ENCODE measurements around the gene CAST.

The CAST gene

DNA sequence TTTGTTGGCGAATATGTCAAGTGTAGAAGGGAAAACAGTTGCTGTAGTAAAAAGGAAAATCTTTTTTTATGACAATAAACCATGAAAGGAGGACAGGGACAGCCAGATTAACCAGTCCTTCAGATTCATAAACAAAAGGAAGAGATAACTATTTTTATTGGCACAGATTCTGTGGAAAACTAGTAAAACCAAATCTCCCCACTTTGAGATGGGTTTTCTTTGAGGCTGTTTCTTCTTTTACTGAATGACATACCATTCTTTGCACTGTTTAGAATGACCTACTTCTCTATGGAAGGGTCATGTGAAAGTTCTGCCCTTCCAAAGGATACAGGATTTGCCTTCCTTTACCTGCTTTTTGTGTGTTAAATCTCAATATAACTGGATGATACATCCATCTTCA lies 13.7 kb downstream of the CAST start:
- no peak for DNase-seq (ENCODE audit: low spot score)

DNA sequence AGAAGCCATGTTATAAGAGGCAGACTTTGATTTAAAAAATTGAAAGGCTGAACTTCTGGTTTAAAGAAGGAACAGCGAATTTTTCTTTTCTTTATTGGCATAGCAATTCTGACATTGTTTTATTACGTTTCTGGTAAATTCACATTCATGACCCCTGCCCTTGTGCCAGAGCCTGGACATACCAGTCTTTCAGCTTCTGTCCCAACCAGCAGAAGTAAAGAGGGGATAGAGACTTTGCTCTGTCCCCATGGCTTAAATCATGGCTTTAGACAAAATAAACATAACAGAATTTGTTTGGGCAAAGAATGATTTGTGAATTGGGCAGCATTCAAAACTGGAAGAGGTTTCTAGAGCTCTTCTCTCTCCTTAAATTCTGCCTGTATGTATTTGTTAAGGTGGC lies 15.3 kb downstream of the CAST start:
- DNase-seq (ENCODE audit: low spot score): no peak

- no peak for DNase-seq (ENCODE audit: low spot score)
Observed at GRCh38 chr5:96679293-96679692, 17.1 kb downstream of the CAST start.

DNA sequence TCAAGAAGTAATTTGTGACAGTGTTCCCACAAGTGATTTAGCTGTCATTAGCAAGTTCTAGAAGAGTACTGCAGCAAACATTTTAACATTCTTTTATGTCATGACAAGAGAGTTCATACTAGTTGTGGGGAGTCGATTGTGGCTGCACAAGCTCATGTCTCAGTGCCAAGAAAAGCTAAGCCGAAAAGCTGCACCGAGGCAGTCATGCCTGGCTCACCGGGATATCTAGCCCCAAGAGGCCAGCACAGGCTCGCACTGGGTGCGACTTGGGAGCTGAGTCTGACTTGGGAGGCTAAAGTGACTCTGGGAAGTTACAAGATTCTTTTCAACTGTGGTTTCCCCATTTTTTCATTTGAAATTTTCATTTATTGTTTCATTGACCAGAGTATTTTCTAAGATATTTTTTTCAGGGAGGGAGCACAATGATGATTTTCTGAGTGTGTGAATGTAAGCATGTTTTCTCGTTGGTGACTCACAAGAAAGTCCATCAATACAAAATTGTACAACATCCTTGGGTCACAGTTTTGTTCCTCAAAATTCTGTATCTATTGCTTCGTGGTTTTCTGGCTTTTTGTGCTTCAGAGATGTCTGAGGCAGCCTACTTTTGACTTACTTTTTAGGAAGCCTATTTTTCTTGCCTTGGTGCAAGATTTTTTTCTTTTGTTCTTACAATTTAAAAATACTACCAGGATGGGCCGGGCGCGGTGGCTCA lies 18.7 kb downstream of the CAST start:
- DNase-seq (ENCODE audit: low spot score): no peak

- no peak for DNase-seq (ENCODE audit: low spot score)
Observed at GRCh38 chr5:96683392-96683791, 21.2 kb downstream of the CAST start.

DNA sequence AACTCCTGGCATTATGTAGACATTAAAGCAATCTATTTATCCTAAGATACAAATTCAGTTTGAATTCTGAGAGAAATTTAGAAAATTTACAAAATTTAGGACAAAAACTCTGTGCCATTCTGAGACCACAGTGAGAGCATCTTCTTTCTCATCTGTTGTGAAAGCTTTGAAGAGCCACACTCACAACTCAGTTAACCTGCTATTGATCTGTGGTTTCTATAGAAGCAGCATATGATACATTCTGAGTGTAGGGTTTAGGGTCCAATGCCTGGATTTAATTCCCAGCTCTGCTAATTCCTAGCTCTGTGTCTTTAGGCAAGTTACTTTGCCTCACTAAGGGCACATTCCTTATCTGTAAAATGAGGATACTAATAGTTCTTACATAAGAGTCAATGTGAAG lies 21.6 kb downstream of the CAST start:
- no peak for DNase-seq (ENCODE audit: low spot score)

GRCh38 chr5:96687080-96687479 lies 24.9 kb downstream of the CAST start:
- no peak for DNase-seq (ENCODE audit: low spot score)

DNA sequence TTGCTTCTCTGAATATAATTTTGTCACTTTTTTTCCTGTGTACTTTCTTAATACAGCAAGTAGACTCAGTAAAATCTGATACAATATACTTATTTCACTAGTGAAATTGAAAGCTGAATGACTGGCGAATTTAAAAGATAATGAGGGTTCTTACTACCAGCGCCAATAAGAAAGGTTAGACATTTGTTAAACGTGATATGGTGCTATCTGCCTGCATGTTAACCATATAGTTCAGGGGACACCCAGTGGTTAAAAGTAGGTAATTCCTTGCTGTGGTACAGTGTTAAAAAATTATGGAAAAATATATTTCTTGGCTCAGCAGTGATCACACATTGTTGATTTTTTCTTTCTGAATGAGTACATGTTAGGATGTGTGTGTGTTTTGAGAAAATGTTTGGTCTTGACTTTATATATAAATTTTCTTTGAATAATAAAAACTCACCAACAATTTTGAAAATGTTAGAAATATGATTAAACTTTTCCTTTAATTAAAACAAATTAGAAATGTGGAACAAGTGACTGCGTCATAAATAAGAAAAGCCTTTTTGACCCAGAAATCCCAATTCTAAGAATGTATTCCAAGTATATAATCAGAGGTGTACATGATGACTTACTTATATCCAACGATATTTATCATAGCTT lies 25.8 kb downstream of the CAST start:
- DNase-seq (ENCODE audit: low spot score): peak; percentile 37

DNA sequence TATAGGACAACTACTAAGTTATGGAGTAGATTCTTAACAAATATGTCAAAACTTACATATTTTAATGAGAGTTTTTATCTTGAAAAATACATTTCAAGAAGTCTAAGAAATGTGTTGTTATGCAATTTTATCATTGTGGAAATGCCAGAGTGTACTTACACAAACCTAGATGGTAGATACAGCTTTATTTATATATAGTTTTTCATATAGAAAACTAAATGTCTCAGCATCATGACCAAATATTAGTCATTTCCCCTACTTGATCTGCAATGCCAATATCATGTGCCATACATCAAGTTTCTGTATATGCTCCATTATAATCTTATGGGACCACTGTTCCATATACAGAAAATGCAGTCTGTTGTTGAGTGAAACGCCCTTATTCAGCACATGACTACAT lies 28.7 kb downstream of the CAST start:
- DNase-seq (ENCODE audit: low spot score): no peak

GRCh38 chr5:96691503-96692303 lies 29.5 kb downstream of the CAST start:
- DNase-seq (ENCODE audit: low spot score): no peak

- DNase-seq (ENCODE audit: low spot score): no peak
Observed at GRCh38 chr5:96692441-96692840, 30.3 kb downstream of the CAST start.

- no peak for DNase-seq (ENCODE audit: low spot score)
Observed at GRCh38 chr5:96699186-96699820, 37.1 kb downstream of the CAST start.

DNA sequence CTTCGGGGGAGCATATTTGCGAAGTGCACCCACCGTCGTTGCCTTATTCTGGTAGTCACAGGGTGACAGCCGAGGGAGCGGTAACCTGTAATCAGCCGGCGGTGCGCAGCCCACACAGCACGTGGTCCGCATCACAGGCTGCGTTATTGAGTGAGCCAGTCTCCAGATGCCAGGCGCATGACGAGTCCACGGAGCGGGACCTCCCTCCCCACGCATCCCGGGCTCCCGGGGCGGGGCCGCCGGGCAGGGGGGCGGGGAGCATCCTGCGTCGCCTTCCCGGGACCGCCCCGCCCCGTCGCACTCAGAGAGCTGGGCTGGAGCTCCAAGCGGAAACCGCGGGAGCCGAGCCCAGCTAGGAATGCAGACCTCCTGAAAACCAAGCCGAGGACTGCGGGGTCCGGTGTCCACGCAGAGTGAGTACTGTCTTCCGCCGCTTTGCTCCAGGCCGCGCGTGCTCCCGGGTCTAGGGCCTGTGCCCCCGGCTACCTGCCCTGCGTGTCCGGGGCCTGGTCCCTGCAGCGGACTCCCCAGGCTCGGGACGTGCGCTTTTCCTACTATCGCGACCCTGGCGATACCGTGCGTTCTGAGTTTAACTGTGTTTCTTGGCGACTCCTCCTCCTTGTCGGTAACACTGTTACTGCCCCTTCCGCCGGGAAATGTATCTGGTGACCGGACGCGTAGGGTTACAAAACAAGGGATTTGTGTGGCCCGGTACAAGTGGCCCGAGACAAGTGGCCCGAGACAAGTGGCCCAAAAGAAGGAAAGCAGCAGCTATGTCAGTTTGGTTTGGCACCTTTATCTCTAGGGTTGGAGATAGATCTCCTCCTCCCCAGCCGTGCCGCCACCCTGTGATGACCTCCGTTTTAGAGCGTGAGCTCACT lies 40.6 kb downstream of the CAST start:
- DNase-seq (ENCODE audit: low spot score): peak; percentile 94

- no peak for DNase-seq (ENCODE audit: low spot score)
Observed at GRCh38 chr5:96703384-96703920, 41.3 kb downstream of the CAST start.

- no peak for DNase-seq (ENCODE audit: low spot score)
Observed at GRCh38 chr5:96703995-96704394, 41.8 kb downstream of the CAST start.

DNA sequence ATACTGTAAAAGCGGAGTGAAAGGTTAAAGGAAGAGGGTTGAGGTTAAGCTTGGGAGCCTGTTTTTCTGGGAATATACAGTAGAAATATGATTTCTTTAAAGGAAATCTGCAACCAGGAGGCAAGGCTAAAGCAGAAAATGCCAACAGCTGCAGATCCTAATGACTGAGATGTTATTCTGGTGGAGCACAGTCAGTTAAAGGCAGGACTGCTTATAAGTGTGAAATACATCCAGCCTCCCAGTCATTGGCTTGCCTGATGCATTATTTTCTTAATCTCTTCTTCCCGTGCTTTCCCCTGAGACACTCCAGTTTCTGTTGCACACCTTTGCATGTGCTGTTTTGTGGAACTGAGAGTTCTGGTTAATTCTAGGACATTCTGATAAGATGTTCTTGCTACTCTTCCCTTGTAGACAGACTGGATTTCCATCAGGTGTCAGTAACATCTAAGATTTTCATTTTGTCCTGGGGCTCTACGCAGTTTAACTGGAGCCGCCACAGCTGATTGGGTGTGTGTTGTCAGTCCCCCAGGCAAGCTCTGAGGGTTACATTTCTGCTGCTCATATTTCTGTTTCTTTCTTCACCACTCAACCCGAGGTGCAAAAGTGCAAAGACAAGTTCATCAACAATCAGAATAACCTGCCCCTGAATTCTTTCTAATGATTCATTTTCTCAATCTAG lies 44.4 kb downstream of the CAST start:
- DNase-seq (ENCODE audit: low spot score): no peak

DNA sequence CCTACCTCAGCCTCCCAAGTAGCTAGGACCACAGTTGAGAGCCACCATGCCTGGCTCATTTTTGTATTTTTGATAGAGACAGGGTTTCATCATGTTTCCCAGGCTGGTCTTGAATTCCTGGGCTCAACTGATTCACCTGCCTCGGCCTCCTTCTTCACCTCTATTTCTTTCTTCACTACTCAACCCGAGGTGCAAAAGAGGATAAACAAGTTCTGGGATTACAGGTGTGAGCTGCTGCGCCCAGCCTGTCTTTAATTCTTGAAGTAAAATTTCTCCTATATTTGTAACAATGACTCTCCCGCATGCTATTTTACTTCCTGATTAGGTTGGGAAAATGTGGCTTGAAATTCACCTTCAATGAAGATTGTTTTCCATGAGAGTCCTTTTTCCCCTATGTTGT lies 46.4 kb downstream of the CAST start:
- DNase-seq (ENCODE audit: low spot score): no peak

DNA sequence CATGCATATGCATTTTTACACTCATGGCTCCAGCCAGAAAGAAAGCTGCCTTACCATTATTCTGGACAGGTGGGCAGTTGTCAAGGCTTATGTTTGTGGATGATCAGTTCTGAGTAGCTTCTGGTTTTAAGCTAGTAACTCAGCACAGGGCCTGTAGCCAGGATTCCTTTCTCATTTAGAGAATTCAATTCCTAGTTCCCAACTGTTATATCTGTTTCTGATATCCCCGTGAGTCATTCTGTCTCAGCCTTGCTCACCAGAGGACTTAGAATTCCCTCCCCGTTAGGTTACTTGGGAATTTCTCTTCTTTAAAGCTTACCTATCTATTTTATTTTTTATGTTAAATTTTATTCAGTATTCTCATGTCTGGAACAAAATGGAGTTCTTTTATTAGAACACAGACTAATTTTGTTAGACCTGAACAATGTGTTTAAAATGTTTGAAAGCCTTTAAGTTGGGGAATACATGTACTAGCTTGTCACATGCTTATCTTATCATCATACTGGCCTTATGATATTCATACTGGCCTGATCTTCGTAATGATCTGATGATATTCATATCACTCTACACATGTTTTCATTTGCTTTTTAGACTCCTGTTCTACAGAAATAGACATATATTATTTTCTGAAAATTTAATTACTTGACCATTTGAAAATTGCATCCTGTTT lies 47.1 kb downstream of the CAST start:
- DNase-seq (ENCODE audit: low spot score): no peak

- no peak for DNase-seq (ENCODE audit: low spot score)
Observed at GRCh38 chr5:96712100-96712746, 50.0 kb downstream of the CAST start.

DNA sequence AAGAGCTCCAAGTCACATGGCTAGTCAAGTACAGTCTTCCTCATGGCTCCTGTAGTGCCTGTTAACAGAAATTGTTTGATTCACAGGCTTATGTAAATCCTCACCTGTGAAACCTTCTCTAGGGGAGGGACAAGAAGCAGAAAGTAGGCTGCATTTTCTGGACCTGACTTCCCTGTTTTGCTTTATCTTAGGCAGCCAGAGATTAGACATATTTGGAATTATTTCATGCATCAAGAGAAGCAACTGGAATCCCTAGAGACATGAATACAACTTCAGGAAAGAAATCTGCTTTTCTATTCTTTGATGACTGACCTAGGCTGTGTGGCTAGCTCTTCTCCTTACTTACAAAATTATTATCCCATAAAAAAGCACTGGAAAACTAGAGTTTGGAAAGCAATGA lies 52.3 kb downstream of the CAST start:
- no peak for DNase-seq (ENCODE audit: low spot score)

All from COLO829 (cell line).